Left ventricle myocardium inferior (tissue), 1 donor: ENCODE measurements around the gene VAPB. TPM values are rescaled to one million over a fixed set of nuclear protein-coding genes. Genes with fewer than 3 reads are reported as not detected.

Experiments
- DNase-seq: peaks from one replicate; pipeline ENCODE4 v3.0.0-alpha.2; 2020
- H3K27ac ChIP-seq: fragments of 200-600 bp; replicated peaks from 2 replicates; pipeline ENCODE4 v1.8.0; 2021
- H3K27me3 ChIP-seq: fragments of 200-600 bp; 2 replicates; pipeline ENCODE4 v1.8.0; 2021; ENCODE audit warnings: low read depth
- H3K36me3 ChIP-seq: fragments of 200-600 bp; 2 replicates; pipeline ENCODE4 v1.8.0; 2021
- H3K4me1 ChIP-seq: fragments of 200-600 bp; 2 replicates; pipeline ENCODE4 v1.8.0; 2021
- H3K4me3 ChIP-seq: fragments of 200-600 bp; 2 replicates; pipeline ENCODE4 v1.8.0; 2021; ENCODE audit warnings: mild to moderate bottlenecking, moderate library complexity
- H3K9me3 ChIP-seq: fragments of 200-600 bp; replicated peaks from 2 replicates; pipeline ENCODE4 v1.8.0; 2021
- CTCF ChIP-seq: fragments of 200-600 bp; IDR thresholded peaks from 2 replicates; pipeline ENCODE4 v1.8.0; 2021; ENCODE audit warnings: antibody characterized with exemption, mild to moderate bottlenecking, borderline replicate concordance
- intact Hi-C: fragments of 100-400 bp; cut with micrococcal nuclease; formaldehyde crosslinking; loops from one replicate; pipeline ENCODE4 v1.11.0; 2022
- total RNA-seq: library from RNA; stranded (reverse); fragmentation: NEBNext Ultra II Directional; extraction: Animal tissue kit (Norgen Biotek cat#: 25700); gene quantifications from one replicate; pipeline ENCODE4 v1.2.1, GENCODE V29; 2021
- donor health status: DM: no; HTN: yes; CAD: no; lungs with severe emphysema.

Gene VAPB
- total RNA-seq, 1 donor from 2014 or later, result 72.6 TPM

GRCh38 chr20:58475466-58475865, 86.4 kb downstream of the VAPB start:
- no peak for DNase-seq

GRCh38 chr20:58478141-58478805, 89.2 kb downstream of the VAPB start:
- no peak for TF ChIP-seq CTCF
- Histone ChIP-seq H3K27ac (no peak overlapping the region), H3K9me3 (peaks cover 32% of the 10 kb centered on the region), H3K4me1 (no peaks in the 10 kb centered on the region), H3K36me3 (no peaks in the 10 kb centered on the region), H3K27me3 (no peaks in the 10 kb centered on the region), H3K4me3 (no peak overlapping the region)
- intact Hi-C loops, result no loop called here
- DNase-seq, result no peak

More at GRCh38 chr20:58475466-58475865, 86.4 kb downstream of the VAPB start:
- Histone ChIP-seq H3K9me3 (peaks cover 32% of the 10 kb centered on the region), H3K27ac (no peak overlapping the region), H3K4me1 (peaks cover 9% of the 10 kb centered on the region), H3K36me3 (no peaks in the 10 kb centered on the region), H3K4me3 (no peak overlapping the region), H3K27me3 (no peaks in the 10 kb centered on the region)
- no peak for TF ChIP-seq CTCF
- intact Hi-C loops, result no loop called here

- H3K27ac ChIP-seq, result peak overlapping the region; percentile 28
- peak; percentile 40 for DNase-seq
- intact Hi-C loops, result no loop called here
These were observed 90.9 kb downstream of the VAPB start for GRCh38 chr20:58479726-58480440.

GRCh38 chr20:58480551-58481336, 91.7 kb downstream of the VAPB start:
- Histone ChIP-seq H3K4me3 (no peak overlapping the region), H3K36me3 (no peaks in the 10 kb centered on the region), H3K27ac (peak overlapping the region; percentile 44), H3K4me1 (no peaks in the 10 kb centered on the region), H3K9me3 (peaks cover 40% of the 10 kb centered on the region), H3K27me3 (no peaks in the 10 kb centered on the region)
- intact Hi-C loops, result no loop called here
- TF ChIP-seq CTCF, result no peak
- DNase-seq, result no peak

More at GRCh38 chr20:58479726-58480440, 90.9 kb downstream of the VAPB start:
- no peak for TF ChIP-seq CTCF
- peaks cover 32% of the 10 kb centered on the region for H3K9me3 ChIP-seq
- H3K4me1 ChIP-seq, result no peaks in the 10 kb centered on the region
- no peak overlapping the region for H3K4me3 ChIP-seq
- H3K36me3 ChIP-seq, result no peaks in the 10 kb centered on the region
- H3K27me3 ChIP-seq, result no peaks in the 10 kb centered on the region

- Histone ChIP-seq H3K4me3 (no peak overlapping the region), H3K9me3 (peaks cover 45% of the 10 kb centered on the region), H3K27ac (peak overlapping the region; percentile 44), H3K36me3 (no peaks in the 10 kb centered on the region), H3K27me3 (no peaks in the 10 kb centered on the region), H3K4me1 (no peaks in the 10 kb centered on the region)
- TF ChIP-seq CTCF, result peak; percentile 49
- no peak for DNase-seq
- intact Hi-C loops, result no loop called here
These were observed 92.5 kb downstream of the VAPB start for GRCh38 chr20:58481481-58482021.
